SK-N-SH treated with all-trans-retinoic acid at 6 μM for 48 hours (cell line): ENCODE data around the gene M1AP.

Experiments
- ATAC-seq: fragments of 200-7000 bp; cut with Tn5 transposase; 3 replicates; pipeline ENCODE4 v1.9.1; 2020; ENCODE audit warnings: mild to moderate bottlenecking, moderate library complexity
- ARNTL ChIP-seq: fragments of 450-650 bp; formaldehyde crosslinking; IDR thresholded peaks from 2 replicates; pipeline ENCODE4 v1.5.0; 2020; ENCODE audit warnings: low read depth, mild to moderate bottlenecking, moderate library complexity, borderline replicate concordance
- BACH2 ChIP-seq: fragments of 250-450 bp; sonication (Bioruptor Pico); IDR thresholded peaks from 2 replicates; pipeline ENCODE4 v1.9.0; 2021; ENCODE audit warnings: mild to moderate bottlenecking, borderline replicate concordance
- CSDC2 ChIP-seq: fragments of 250-450 bp; sonication (Bioruptor Pico); IDR thresholded peaks from 2 replicates; pipeline ENCODE4 v1.5.0; 2020; ENCODE audit warnings: mild to moderate bottlenecking, moderate library complexity
- ESRRG ChIP-seq: fragments of 250-450 bp; sonication (Bioruptor Pico); IDR thresholded peaks from 2 replicates; pipeline ENCODE4 v1.6.1; 2021; ENCODE audit warnings: mild to moderate bottlenecking
- GLIS3 ChIP-seq: fragments of 250-450 bp; sonication (Bioruptor Pico); IDR thresholded peaks from 2 replicates; pipeline ENCODE4 v1.5.0; 2020; ENCODE audit warnings: mild to moderate bottlenecking, moderate library complexity
- ISL1 ChIP-seq: fragments of 250-450 bp; sonication (Bioruptor Pico); IDR thresholded peaks from 2 replicates; pipeline ENCODE4 v2.1.2; 2022; ENCODE audit warnings: mild to moderate bottlenecking, moderate library complexity
- OSR1 ChIP-seq: fragments of 250-450 bp; sonication (Bioruptor Pico); IDR thresholded peaks from 2 replicates; pipeline ENCODE4 v1.8.0; 2022; ENCODE audit warnings: moderate library complexity, mild to moderate bottlenecking, inconsistent platforms
- PPARA ChIP-seq: fragments of 250-450 bp; sonication (Bioruptor Pico); IDR thresholded peaks from 2 replicates; pipeline ENCODE4 v1.5.0; 2020; ENCODE audit warnings: mild to moderate bottlenecking, borderline replicate concordance
- RARB ChIP-seq: fragments of 250-450 bp; sonication (Bioruptor Pico); IDR thresholded peaks from 2 replicates; pipeline ENCODE4 v1.8.0; 2021; ENCODE audit warnings: mild to moderate bottlenecking, moderate library complexity
- SNAI2 ChIP-seq: fragments of 250-450 bp; sonication (Bioruptor Pico); IDR thresholded peaks from 2 replicates; pipeline ENCODE4 v1.5.0; 2020; ENCODE audit warnings: mild to moderate bottlenecking, moderate library complexity
- TCF4 ChIP-seq: fragments of 250-450 bp; sonication (Bioruptor Pico); IDR thresholded peaks from 2 replicates; pipeline ENCODE4 v1.8.0; 2021; ENCODE audit warnings: mild to moderate bottlenecking, moderate library complexity, borderline replicate concordance
- TOX ChIP-seq: fragments of 250-450 bp; sonication (Bioruptor Pico); IDR thresholded peaks from 2 replicates; pipeline ENCODE4 v1.8.0; 2021; ENCODE audit warnings: mild to moderate bottlenecking, moderate library complexity, borderline replicate concordance
- ZC3H10 ChIP-seq: fragments of 250-450 bp; sonication (Bioruptor Pico); IDR thresholded peaks from 2 replicates; pipeline ENCODE4 v1.5.1; 2021; ENCODE audit warnings: mild to moderate bottlenecking, moderate library complexity
- ZFP3 ChIP-seq: fragments of 250-450 bp; sonication (Bioruptor Pico); IDR thresholded peaks from 2 replicates; pipeline ENCODE4 v1.5.0; 2020; ENCODE audit warnings: mild to moderate bottlenecking, moderate library complexity
- ZFP30 ChIP-seq: fragments of 450-650 bp; formaldehyde crosslinking; IDR thresholded peaks from 2 replicates; pipeline ENCODE4 v1.5.0; 2022; ENCODE audit warnings: mild to moderate bottlenecking, moderate library complexity
- ZNF565 ChIP-seq: fragments of 450-650 bp; formaldehyde crosslinking; conservative IDR thresholded peaks from 2 replicates; pipeline ENCODE4 v1.5.0; 2020; ENCODE audit warnings: low read depth, mild to moderate bottlenecking, moderate library complexity
- ZNF70 ChIP-seq: fragments of 450-650 bp; formaldehyde crosslinking; IDR thresholded peaks from 2 replicates; pipeline ENCODE4 v1.5.0; 2020; ENCODE audit warnings: mild to moderate bottlenecking, moderate library complexity
- ZNF8 ChIP-seq: fragments of 450-650 bp; formaldehyde crosslinking; IDR thresholded peaks from 2 replicates; pipeline ENCODE4 v1.5.0; 2020; ENCODE audit warnings: mild to moderate bottlenecking, moderate library complexity
- TF ChIP-seq, protein P1 (sequence below): fragments of 250-450 bp; sonication (Bioruptor Pico); IDR thresholded peaks from 2 replicates; pipeline ENCODE4 v1.5.0; 2020; ENCODE audit warnings: mild to moderate bottlenecking, moderate library complexity
- TF ChIP-seq, protein P2 (sequence below): fragments of 250-450 bp; sonication (Bioruptor Pico); IDR thresholded peaks from 2 replicates; pipeline ENCODE4 v1.8.0; 2020; ENCODE audit warnings: mild to moderate bottlenecking, moderate library complexity, borderline replicate concordance
- TF ChIP-seq, protein P3 (sequence below): fragments of 250-450 bp; sonication (Bioruptor Pico); IDR thresholded peaks from 2 replicates; pipeline ENCODE4 v1.5.1; 2020; ENCODE audit warnings: low read depth, mild to moderate bottlenecking, moderate library complexity
- TF ChIP-seq, protein P4 (sequence below): fragments of 250-450 bp; sonication (Bioruptor Pico); IDR thresholded peaks from 2 replicates; pipeline ENCODE4 v1.5.1; 2021; ENCODE audit warnings: mild to moderate bottlenecking, moderate library complexity
- TF ChIP-seq, protein P5 (sequence below): fragments of 250-450 bp; sonication (Bioruptor Pico); IDR thresholded peaks from 2 replicates; pipeline ENCODE4 v1.8.0; 2021; ENCODE audit warnings: low read depth, mild to moderate bottlenecking, moderate library complexity, borderline replicate concordance

Gene M1AP

DNA sequence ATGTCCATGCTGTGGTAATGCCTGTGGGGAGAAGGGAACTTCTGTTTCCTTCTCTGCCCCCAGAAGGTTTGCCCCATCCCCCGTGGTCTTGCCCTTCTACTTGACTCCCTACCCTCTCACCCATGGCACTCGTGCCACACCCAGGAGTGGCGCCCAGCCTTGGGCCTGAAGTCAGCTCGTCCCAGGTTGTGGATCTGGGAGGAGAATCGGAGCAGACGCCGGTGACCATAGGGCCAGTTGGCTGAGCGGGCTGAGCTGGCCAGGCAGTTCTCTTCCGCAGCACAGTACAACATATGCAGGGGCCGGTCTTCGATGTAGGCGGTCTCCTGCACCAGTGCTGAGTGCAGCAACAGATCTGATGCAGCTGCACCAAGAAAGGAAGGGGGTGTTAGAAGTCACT lies 113.7 kb downstream of the M1AP start:
- no peak for TF ChIP-seq ZNF565 (CRISPR knock-in tag)
- no peak for TF ChIP-seq TCF4 (CRISPR knock-in tag)
- TF ChIP-seq PPARA (CRISPR knock-in tag): no peak
- TF ChIP-seq TOX: no peak
- no peak for TF ChIP-seq ZC3H10 (CRISPR knock-in tag)
- no peak for TF ChIP-seq GLIS3 (CRISPR knock-in tag)
- TF ChIP-seq SNAI2 (CRISPR knock-in tag): no peak
- no peak for TF ChIP-seq ISL1 (CRISPR knock-in tag)
- TF ChIP-seq OSR1 (CRISPR knock-in tag): no peak
- TF ChIP-seq, protein P1, sequence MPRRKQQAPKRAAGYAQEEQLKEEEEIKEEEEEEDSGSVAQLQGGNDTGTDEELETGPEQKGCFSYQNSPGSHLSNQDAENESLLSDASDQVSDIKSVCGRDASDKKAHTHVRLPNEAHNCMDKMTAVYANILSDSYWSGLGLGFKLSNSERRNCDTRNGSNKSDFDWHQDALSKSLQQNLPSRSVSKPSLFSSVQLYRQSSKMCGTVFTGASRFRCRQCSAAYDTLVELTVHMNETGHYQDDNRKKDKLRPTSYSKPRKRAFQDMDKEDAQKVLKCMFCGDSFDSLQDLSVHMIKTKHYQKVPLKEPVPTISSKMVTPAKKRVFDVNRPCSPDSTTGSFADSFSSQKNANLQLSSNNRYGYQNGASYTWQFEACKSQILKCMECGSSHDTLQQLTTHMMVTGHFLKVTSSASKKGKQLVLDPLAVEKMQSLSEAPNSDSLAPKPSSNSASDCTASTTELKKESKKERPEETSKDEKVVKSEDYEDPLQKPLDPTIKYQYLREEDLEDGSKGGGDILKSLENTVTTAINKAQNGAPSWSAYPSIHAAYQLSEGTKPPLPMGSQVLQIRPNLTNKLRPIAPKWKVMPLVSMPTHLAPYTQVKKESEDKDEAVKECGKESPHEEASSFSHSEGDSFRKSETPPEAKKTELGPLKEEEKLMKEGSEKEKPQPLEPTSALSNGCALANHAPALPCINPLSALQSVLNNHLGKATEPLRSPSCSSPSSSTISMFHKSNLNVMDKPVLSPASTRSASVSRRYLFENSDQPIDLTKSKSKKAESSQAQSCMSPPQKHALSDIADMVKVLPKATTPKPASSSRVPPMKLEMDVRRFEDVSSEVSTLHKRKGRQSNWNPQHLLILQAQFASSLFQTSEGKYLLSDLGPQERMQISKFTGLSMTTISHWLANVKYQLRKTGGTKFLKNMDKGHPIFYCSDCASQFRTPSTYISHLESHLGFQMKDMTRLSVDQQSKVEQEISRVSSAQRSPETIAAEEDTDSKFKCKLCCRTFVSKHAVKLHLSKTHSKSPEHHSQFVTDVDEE: no peak
- TF ChIP-seq RARB (CRISPR knock-in tag): no peak
- no peak for TF ChIP-seq ARNTL
- no peak for TF ChIP-seq ZNF8
- TF ChIP-seq, protein P2, sequence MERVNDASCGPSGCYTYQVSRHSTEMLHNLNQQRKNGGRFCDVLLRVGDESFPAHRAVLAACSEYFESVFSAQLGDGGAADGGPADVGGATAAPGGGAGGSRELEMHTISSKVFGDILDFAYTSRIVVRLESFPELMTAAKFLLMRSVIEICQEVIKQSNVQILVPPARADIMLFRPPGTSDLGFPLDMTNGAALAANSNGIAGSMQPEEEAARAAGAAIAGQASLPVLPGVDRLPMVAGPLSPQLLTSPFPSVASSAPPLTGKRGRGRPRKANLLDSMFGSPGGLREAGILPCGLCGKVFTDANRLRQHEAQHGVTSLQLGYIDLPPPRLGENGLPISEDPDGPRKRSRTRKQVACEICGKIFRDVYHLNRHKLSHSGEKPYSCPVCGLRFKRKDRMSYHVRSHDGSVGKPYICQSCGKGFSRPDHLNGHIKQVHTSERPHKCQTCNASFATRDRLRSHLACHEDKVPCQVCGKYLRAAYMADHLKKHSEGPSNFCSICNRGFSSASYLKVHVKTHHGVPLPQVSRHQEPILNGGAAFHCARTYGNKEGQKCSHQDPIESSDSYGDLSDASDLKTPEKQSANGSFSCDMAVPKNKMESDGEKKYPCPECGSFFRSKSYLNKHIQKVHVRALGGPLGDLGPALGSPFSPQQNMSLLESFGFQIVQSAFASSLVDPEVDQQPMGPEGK: no peak
- TF ChIP-seq BACH2 (CRISPR knock-in tag): no peak
- no peak for ATAC-seq

DNA sequence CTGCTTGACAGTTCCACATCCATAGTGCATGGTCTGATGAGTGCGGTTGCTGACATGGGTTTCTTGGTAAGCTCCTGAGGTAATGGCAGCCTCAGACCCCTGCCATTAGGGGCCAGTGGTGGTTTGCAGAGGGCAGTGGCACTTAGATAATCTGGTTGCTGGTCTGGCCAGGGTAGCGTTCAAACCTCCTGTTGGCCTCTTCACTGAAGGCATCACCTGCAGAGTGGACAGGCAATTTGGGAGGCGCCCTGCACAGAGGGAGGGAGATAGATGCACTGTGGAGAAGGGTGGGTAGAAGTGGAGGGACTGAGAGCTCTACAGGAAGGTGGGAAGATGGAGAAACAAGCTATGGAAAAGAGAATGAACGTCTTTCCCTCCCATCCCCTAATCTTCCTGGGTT lies 114.7 kb downstream of the M1AP start:
- ATAC-seq: no peak
- TF ChIP-seq, protein P3, sequence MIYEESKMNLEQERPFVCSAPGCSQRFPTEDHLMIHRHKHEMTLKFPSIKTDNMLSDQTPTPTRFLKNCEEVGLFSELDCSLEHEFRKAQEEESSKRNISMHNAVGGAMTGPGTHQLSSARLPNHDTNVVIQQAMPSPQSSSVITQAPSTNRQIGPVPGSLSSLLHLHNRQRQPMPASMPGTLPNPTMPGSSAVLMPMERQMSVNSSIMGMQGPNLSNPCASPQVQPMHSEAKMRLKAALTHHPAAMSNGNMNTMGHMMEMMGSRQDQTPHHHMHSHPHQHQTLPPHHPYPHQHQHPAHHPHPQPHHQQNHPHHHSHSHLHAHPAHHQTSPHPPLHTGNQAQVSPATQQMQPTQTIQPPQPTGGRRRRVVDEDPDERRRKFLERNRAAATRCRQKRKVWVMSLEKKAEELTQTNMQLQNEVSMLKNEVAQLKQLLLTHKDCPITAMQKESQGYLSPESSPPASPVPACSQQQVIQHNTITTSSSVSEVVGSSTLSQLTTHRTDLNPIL: no peak
- TF ChIP-seq GLIS3 (CRISPR knock-in tag): no peak
- TF ChIP-seq TCF4 (CRISPR knock-in tag): no peak
- TF ChIP-seq, protein P1: no peak
- no peak for TF ChIP-seq ZNF565 (CRISPR knock-in tag)
- TF ChIP-seq BACH2 (CRISPR knock-in tag): no peak
- TF ChIP-seq ARNTL: no peak
- TF ChIP-seq TOX: no peak
- TF ChIP-seq CSDC2 (CRISPR knock-in tag): no peak
- TF ChIP-seq, protein P4, sequence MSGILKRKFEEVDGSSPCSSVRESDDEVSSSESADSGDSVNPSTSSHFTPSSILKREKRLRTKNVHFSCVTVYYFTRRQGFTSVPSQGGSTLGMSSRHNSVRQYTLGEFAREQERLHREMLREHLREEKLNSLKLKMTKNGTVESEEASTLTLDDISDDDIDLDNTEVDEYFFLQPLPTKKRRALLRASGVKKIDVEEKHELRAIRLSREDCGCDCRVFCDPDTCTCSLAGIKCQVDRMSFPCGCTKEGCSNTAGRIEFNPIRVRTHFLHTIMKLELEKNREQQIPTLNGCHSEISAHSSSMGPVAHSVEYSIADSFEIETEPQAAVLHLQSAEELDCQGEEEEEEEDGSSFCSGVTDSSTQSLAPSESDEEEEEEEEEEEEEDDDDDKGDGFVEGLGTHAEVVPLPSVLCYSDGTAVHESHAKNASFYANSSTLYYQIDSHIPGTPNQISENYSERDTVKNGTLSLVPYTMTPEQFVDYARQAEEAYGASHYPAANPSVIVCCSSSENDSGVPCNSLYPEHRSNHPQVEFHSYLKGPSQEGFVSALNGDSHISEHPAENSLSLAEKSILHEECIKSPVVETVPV: no peak
- no peak for TF ChIP-seq ZFP3
- no peak for TF ChIP-seq ZC3H10 (CRISPR knock-in tag)
- TF ChIP-seq ESRRG (CRISPR knock-in tag): no peak
- TF ChIP-seq ZFP30 (CRISPR knock-in tag): no peak
- TF ChIP-seq, protein P5, sequence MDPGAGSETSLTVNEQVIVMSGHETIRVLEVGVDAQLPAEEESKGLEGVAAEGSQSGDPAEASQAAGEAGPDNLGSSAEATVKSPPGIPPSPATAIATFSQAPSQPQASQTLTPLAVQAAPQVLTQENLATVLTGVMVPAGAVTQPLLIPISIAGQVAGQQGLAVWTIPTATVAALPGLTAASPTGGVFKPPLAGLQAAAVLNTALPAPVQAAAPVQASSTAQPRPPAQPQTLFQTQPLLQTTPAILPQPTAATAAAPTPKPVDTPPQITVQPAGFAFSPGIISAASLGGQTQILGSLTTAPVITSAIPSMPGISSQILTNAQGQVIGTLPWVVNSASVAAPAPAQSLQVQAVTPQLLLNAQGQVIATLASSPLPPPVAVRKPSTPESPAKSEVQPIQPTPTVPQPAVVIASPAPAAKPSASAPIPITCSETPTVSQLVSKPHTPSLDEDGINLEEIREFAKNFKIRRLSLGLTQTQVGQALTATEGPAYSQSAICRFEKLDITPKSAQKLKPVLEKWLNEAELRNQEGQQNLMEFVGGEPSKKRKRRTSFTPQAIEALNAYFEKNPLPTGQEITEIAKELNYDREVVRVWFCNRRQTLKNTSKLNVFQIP (CRISPR knock-in tag): no peak
- TF ChIP-seq ZNF70 (CRISPR knock-in tag): no peak
- TF ChIP-seq PPARA (CRISPR knock-in tag): no peak
- TF ChIP-seq RARB (CRISPR knock-in tag): no peak
